ENCODE data around the gene USF3.

Gene USF3, protein sequence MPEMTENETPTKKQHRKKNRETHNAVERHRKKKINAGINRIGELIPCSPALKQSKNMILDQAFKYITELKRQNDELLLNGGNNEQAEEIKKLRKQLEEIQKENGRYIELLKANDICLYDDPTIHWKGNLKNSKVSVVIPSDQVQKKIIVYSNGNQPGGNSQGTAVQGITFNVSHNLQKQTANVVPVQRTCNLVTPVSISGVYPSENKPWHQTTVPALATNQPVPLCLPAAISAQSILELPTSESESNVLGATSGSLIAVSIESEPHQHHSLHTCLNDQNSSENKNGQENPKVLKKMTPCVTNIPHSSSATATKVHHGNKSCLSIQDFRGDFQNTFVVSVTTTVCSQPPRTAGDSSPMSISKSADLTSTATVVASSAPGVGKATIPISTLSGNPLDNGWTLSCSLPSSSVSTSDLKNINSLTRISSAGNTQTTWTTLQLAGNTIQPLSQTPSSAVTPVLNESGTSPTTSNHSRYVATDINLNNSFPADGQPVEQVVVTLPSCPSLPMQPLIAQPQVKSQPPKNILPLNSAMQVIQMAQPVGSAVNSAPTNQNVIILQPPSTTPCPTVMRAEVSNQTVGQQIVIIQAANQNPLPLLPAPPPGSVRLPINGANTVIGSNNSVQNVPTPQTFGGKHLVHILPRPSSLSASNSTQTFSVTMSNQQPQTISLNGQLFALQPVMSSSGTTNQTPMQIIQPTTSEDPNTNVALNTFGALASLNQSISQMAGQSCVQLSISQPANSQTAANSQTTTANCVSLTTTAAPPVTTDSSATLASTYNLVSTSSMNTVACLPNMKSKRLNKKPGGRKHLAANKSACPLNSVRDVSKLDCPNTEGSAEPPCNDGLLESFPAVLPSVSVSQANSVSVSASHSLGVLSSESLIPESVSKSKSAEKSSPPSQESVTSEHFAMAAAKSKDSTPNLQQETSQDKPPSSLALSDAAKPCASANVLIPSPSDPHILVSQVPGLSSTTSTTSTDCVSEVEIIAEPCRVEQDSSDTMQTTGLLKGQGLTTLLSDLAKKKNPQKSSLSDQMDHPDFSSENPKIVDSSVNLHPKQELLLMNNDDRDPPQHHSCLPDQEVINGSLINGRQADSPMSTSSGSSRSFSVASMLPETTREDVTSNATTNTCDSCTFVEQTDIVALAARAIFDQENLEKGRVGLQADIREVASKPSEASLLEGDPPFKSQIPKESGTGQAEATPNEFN (N-terminal part only)

DNA sequence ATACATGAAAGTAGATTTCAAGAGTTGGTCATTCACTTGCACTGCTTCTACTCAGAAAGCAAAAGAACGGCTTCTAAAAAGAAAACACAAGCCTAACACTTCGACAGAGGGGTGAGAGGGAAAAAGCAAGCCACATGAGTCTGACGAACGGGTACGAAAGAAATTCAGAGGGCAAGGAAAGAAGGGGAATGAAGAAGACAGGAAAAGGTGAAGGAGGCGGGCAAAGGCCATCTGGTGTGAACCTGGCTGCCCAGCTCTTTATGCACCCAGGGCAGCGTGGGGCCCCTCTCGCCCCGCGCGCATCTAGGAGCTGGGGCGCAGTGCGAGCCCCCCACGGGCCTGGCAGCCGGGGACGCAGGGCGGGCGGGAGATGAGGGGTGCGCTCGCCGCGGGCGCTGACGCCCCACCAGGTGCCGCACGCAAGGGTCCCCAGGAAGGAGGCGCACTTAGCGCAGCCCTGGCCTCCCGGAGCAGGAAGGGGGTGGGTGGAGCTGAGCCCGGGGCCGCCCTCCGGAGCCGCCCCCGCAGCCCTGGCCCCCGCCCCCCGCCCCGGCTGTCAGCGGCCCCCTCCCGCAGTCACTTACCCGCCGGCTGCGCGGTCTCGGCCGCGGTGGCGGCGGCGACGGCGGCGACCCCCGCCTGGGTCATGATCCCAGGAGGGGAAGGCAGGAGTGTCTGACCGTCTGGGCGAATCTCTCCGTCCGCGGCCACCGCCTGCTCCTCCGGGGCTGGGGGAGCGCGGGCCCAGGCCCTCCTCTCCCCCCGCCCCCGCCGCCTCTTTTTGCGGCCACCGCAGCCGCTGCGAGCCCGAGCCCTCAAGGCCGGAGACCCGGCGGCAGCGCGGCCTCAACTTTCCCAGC, at the start of gene USF3:
TSS of gene USF3 (minus strand) at position 857 of the 860 bp plus-strand sequence. CDS start 21,764 bp downstream, outside the sequence.
- H3K9ac ChIP-seq (ENCODE audit: low read length) = peak within 1 kb of the TSS; percentile 99
- peak; percentile 80 for DNase-seq (ENCODE audit: low read depth)
- H3K4me3 ChIP-seq (ENCODE audit: low read length) = peak within 1 kb of the TSS; percentile 100
- peaks cover 29% of the 10 kb centered on the region for H3K4me1 ChIP-seq (ENCODE audit: control insufficient read depth, insufficient read depth, low read length)
- H3K9me3 ChIP-seq (ENCODE audit: control insufficient read depth, low read length) = no peaks in the 10 kb centered on the region
- no peaks in the 10 kb centered on the region for H3K36me3 ChIP-seq (ENCODE audit: control insufficient read depth, insufficient read depth, low read length, severe bottlenecking)
- H3K27me3 ChIP-seq (replicated peaks; ENCODE audit: control insufficient read depth, insufficient read depth, low read length) = no peaks in the 10 kb centered on the region

DNA sequence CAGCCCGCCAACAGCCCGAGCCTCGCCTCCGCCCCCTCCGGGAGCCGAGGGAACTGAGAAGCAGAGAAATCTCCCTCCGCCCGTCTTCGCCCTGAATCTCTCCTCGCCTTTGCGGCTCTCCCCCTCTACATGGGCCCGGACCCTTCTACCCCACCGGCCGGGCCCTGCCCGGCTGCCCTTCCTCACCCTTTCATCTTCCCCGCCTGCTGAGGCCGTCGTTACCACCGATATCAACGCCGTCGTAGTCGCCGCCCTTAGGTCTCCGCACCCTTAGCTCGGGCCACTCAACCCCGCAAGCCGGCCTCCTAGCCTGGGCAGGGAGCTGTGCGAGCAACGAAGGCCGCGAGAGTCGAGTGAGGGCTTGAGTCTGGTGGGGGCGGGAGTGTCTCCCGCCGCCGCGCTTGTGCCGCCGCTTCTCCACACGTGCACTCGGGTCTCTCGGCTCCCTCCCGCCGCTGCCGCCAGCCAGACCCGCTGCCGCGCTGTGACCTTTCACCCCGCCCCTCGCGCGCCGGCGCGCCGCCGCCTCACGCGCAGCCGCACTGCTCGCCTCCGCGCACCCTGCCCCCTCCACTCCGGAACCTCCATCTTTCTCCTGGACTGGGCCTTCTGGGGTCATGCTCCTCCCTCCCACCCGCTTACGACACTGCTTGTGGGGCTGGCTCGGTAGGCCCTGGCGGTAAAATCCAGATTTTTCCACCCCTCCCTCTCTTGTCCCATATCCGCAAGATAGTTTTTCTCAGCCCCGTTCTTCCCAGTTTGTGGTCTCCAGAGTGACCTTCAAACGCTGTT, 49.5 kb upstream of the USF3 start, which contains the start of gene NAA50:
TSS of gene NAA50 (minus strand) at position 494 of the 792 bp plus-strand sequence. CDS start at position 194, 300 bp downstream.
- Histone ChIP-seq H3K27me3 (replicated peaks; ENCODE audit: control insufficient read depth, insufficient read depth, low read length) (no peaks in the 10 kb centered on the region), H3K9ac (ENCODE audit: low read length) (peak within 1 kb of the TSS; percentile 94), H3K4me1 (ENCODE audit: control insufficient read depth, insufficient read depth, low read length) (peaks cover 53% of the 10 kb centered on the region), H3K4me3 (ENCODE audit: low read length) (peak within 1 kb of the TSS; percentile 92), H3K36me3 (ENCODE audit: control insufficient read depth, insufficient read depth, low read length, severe bottlenecking) (peaks cover 7% of the 10 kb centered on the region), H3K9me3 (ENCODE audit: control insufficient read depth, low read length) (no peaks in the 10 kb centered on the region)
- DNase-seq (ENCODE audit: low read depth) = peak; percentile 96

DNA sequence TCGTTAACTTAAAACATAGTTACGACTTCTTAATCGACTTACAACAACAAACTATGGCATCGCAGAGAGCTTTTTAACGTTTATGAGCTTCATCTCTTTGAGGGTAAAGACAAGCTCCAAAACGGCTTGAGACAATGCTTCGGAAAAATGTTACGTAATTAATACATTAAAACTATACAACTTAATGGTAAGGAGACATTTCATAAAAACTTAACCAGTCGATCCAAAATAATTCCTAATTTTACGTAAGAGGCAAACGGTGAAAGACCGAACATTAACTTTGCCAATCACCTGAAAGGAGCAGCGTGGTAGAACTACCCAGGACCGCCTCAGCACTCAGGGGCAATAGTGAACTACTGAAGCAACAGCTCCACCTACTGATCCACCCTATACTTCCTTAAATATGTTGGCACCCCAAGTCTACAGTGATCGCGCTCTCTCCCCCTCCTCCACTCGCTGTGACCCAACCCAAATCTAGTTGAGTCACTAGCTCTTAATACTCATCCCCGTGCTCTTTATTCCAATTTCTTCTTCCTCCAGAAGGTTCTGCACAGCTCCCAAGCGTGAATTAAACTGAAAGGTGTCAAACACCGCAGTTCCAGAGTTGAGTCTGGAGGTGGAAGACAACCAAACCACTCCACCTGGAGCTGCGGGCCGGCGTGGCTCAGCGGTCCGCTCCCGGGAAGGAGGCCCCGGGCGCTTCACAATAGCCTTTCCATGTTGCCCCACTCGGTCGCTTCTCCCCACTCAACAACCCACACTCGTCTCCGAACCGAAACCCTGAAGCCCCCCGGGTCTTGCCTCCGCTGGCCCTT, 48.7 kb upstream of the USF3 start:
- DNase-seq (ENCODE audit: low read depth) = peak; percentile 95
- H3K9ac ChIP-seq (ENCODE audit: low read length) = peak overlapping the region; percentile 94
- H3K4me1 ChIP-seq (ENCODE audit: control insufficient read depth, insufficient read depth, low read length) = peaks cover 52% of the 10 kb centered on the region
- H3K4me3 ChIP-seq (ENCODE audit: low read length) = peak overlapping the region; percentile 92
- no peaks in the 10 kb centered on the region for H3K27me3 ChIP-seq (replicated peaks; ENCODE audit: control insufficient read depth, insufficient read depth, low read length)
- H3K36me3 ChIP-seq (ENCODE audit: control insufficient read depth, insufficient read depth, low read length, severe bottlenecking) = peaks cover 8% of the 10 kb centered on the region
- H3K9me3 ChIP-seq (ENCODE audit: control insufficient read depth, low read length) = no peaks in the 10 kb centered on the region

DNA sequence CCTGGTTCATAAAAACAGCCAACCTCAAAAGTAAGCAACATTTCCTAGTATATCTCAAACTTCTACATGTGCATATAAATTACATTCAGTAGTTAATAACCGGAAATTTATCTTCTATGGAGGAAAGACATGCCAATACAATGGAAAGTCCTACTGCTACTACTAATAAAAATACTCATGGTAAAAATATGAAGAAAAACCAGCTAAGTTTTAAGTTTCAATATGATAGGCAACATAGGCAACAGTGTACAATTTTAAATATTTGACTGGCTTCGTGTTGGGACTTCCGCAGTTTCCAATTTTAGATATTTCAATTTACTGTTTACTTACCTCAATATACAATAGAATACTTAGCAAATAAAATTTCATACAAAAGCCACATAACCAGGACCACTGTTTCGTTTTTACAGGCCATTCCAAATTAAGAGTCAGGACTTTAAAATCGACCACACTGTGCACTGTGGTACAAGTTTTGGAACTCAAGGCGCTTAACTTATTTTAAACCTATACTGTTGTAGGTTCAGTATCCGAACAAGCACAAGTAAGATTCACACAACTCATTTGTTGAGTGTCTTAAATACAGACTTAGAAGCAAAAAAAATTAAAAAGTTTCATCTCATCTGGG, 46.7 kb upstream of the USF3 start:
- DNase-seq (ENCODE audit: low read depth) = no peak
- H3K9me3 ChIP-seq (ENCODE audit: control insufficient read depth, low read length) = no peaks in the 10 kb centered on the region
- peak overlapping the region; percentile 94 for H3K9ac ChIP-seq (ENCODE audit: low read length)
- H3K4me3 ChIP-seq (ENCODE audit: low read length) = peak overlapping the region; percentile 92
- no peaks in the 10 kb centered on the region for H3K27me3 ChIP-seq (replicated peaks; ENCODE audit: control insufficient read depth, insufficient read depth, low read length)
- H3K36me3 ChIP-seq (ENCODE audit: control insufficient read depth, insufficient read depth, low read length, severe bottlenecking) = peaks cover 8% of the 10 kb centered on the region
- H3K4me1 ChIP-seq (ENCODE audit: control insufficient read depth, insufficient read depth, low read length) = peaks cover 43% of the 10 kb centered on the region

DNA sequence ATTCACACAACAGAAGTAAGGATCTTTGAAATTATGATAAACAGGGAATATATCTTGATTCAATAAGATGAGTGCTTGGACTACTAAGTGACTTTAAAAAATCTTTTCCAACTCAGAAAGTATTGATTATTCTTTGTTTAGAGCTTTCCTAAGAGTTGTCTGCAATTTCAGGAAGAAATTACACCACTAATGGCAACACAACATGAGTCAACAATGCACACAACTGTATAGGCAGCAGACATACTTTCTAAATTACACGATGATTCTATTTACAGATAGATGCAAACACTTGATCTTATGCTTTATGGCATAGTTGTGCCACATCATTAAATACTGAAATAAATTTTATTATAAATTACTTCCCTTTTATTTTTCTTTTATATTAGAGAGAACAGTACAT, 45.2 kb upstream of the USF3 start:
- Histone ChIP-seq H3K36me3 (ENCODE audit: control insufficient read depth, insufficient read depth, low read length, severe bottlenecking) (peaks cover 8% of the 10 kb centered on the region), H3K4me1 (ENCODE audit: control insufficient read depth, insufficient read depth, low read length) (peaks cover 53% of the 10 kb centered on the region), H3K27me3 (replicated peaks; ENCODE audit: control insufficient read depth, insufficient read depth, low read length) (no peaks in the 10 kb centered on the region), H3K4me3 (ENCODE audit: low read length) (peak overlapping the region; percentile 7), H3K9me3 (ENCODE audit: control insufficient read depth, low read length) (no peaks in the 10 kb centered on the region), H3K9ac (ENCODE audit: low read length) (no peak overlapping the region)
- peak; percentile 32 for DNase-seq (ENCODE audit: low read depth)

DNA sequence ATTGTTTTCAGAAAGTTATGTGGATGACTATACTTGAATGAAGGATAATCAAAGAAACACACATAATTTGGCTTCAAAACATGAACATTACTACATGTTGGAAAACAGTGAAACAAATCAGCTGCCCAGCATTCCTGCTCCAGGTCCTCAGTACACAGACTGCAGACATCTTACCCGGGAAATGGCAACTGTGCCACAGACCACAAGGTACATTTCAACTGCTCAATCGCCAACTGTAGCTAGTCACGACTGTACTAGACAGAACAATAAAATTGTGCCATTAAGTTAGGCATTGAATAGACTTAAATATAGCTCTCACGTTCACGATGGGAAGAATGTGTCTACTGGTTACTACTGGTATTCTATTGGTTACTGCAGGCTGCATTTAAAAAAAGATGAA, 44.6 kb upstream of the USF3 start:
- no peak for DNase-seq (ENCODE audit: low read depth)
- H3K9me3 ChIP-seq (ENCODE audit: control insufficient read depth, low read length) = no peaks in the 10 kb centered on the region
- no peaks in the 10 kb centered on the region for H3K27me3 ChIP-seq (replicated peaks; ENCODE audit: control insufficient read depth, insufficient read depth, low read length)
- no peak overlapping the region for H3K9ac ChIP-seq (ENCODE audit: low read length)
- H3K4me1 ChIP-seq (ENCODE audit: control insufficient read depth, insufficient read depth, low read length) = peaks cover 58% of the 10 kb centered on the region
- no peak overlapping the region for H3K4me3 ChIP-seq (ENCODE audit: low read length)
- H3K36me3 ChIP-seq (ENCODE audit: control insufficient read depth, insufficient read depth, low read length, severe bottlenecking) = peaks cover 8% of the 10 kb centered on the region

DNA sequence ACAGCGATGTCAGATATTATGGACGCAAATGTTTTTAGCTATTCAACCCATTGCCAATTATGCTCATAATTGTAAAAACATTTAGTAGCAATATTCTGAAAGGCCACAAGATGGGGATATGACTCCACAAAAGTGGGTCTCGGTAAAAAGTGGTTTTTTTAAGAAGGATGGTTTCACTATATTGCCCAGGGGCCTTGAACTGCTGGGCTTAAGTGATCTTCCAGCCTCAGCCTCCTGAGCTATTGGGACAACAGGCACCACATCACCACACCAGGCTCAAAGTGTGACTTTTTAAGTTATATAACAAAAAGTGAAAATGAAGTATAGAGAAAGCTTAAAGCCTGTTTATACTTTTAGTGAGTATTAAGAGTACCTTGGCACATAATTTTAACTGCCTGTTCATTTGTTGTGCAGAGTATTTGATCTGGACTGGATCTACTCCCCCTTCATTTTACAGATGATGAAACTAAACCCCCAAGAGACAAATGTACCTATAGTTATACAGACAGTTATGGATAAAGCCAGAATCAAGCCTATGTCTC, 40.2 kb upstream of the USF3 start:
- no peaks in the 10 kb centered on the region for H3K9me3 ChIP-seq (ENCODE audit: control insufficient read depth, low read length)
- peak; percentile 91 for DNase-seq (ENCODE audit: low read depth)
- no peaks in the 10 kb centered on the region for H3K27me3 ChIP-seq (replicated peaks; ENCODE audit: control insufficient read depth, insufficient read depth, low read length)
- peaks cover 11% of the 10 kb centered on the region for H3K36me3 ChIP-seq (ENCODE audit: control insufficient read depth, insufficient read depth, low read length, severe bottlenecking)
- H3K4me3 ChIP-seq (ENCODE audit: low read length) = peak overlapping the region; percentile 14
- H3K9ac ChIP-seq (ENCODE audit: low read length) = peak overlapping the region; percentile 35
- peaks cover 56% of the 10 kb centered on the region for H3K4me1 ChIP-seq (ENCODE audit: control insufficient read depth, insufficient read depth, low read length)

DNA sequence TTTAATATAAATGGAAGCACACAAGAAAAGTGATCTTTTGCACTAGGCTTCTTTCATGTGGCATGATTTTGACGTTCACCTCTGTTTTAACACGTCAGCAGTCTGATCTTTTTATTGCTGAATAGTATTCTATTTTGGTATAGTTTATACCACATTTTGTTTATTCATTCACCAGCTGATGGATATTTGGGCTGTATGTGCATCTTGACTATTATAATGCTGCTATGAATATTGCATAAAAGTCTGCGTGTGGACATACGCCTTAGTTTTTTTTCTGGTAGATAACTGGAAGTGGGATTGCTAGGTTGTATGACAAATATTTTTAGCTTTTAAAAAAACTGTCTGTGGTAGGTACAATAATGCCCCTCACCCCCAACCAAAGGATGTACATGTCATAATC, 35.3 kb upstream of the USF3 start:
- H3K36me3 ChIP-seq (ENCODE audit: control insufficient read depth, insufficient read depth, low read length, severe bottlenecking) = peaks cover 17% of the 10 kb centered on the region
- H3K4me1 ChIP-seq (ENCODE audit: control insufficient read depth, insufficient read depth, low read length) = peaks cover 27% of the 10 kb centered on the region
- no peak for DNase-seq (ENCODE audit: low read depth)
- H3K4me3 ChIP-seq (ENCODE audit: low read length) = no peak overlapping the region
- no peak overlapping the region for H3K9ac ChIP-seq (ENCODE audit: low read length)
- H3K9me3 ChIP-seq (ENCODE audit: control insufficient read depth, low read length) = no peaks in the 10 kb centered on the region
- H3K27me3 ChIP-seq (replicated peaks; ENCODE audit: control insufficient read depth, insufficient read depth, low read length) = no peaks in the 10 kb centered on the region

DNA sequence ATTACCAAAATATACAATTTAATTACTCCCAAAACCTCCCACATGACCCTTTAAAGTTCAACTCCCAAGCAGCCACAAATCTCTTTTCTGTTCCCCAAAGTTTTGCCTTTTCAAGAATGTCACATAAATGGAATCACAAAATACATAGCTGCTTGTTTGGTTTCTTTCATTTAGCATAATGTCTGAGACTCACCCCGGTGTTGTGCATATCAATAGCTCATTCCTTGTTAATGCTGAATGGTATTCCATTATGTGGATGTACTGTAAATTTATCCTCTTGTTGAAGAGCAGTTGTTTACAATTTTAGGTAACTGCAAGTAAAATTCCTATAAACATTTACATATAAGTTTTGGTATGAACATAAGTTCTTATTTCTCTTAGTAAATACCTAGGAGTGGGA, 34.1 kb upstream of the USF3 start:
- peaks cover 17% of the 10 kb centered on the region for H3K36me3 ChIP-seq (ENCODE audit: control insufficient read depth, insufficient read depth, low read length, severe bottlenecking)
- no peaks in the 10 kb centered on the region for H3K9me3 ChIP-seq (ENCODE audit: control insufficient read depth, low read length)
- no peak overlapping the region for H3K9ac ChIP-seq (ENCODE audit: low read length)
- DNase-seq (ENCODE audit: low read depth) = no peak
- no peaks in the 10 kb centered on the region for H3K27me3 ChIP-seq (replicated peaks; ENCODE audit: control insufficient read depth, insufficient read depth, low read length)
- no peak overlapping the region for H3K4me3 ChIP-seq (ENCODE audit: low read length)
- H3K4me1 ChIP-seq (ENCODE audit: control insufficient read depth, insufficient read depth, low read length) = peaks cover 17% of the 10 kb centered on the region
